GM12878 (cell line): ENCODE results near the gene OR2AT4. TPM values are rescaled to one million over a fixed set of nuclear protein-coding genes. Genes with fewer than 3 reads are reported as not detected.

Experiments used
- ATAC-seq: fragments of 200-7000 bp; cut with Tn5 transposase; 3 replicates; pipeline ENCODE4 v1.9.1; 2020; ENCODE audit warnings: mild to moderate bottlenecking, moderate library complexity
- BruUV-seq: library from RNA; stranded (reverse); fragments of 400-500 nt; replicated peaks from 2 replicates; lab custom pipeline; 2021; lab: Mats Ljungman, UMichigan
- CTCF ChIA-PET: fragments of 300-600 bp; sonication (Branson Sonifier 250); formaldehyde crosslinking; extraction: SDS; loops from one replicate; lab custom pipeline; 2021; ENCODE audit warnings: inconsistent platforms; lab: Yijun Ruan, JAX
- POLR2A ChIA-PET: fragments of 350-600 bp; formaldehyde crosslinking; extraction: SDS; loops from one replicate; lab custom pipeline; 2021; ENCODE audit warnings: inconsistent platforms; lab: Charles Lee
- RAD21 ChIA-PET: fragments of 300-600 bp; sonication (Branson Sonifier 250); formaldehyde crosslinking; loops from one replicate; lab custom pipeline; 2023; ENCODE audit warnings: antibody characterized with exemption; ENCODE audit not compliant: unreplicated experiment; lab: Charles Lee
- SMC1A ChIA-PET: fragments of 300-600 bp; sonication (Branson Sonifier 250); formaldehyde crosslinking; loops from one replicate; lab custom pipeline; 2023; ENCODE audit not compliant: unreplicated experiment, uncharacterized antibody; lab: Charles Lee
- DNase-seq: peaks from one replicate; pipeline ENCODE4 v3.0.0-alpha.2; 2011; ENCODE audit warnings: low read depth, low spot score
- FAIRE-seq: peaks from 3 replicates; lab custom pipeline; 2011; peaks lifted over from hg19 to GRCh38; lab: Jason Lieb, UNC
- H2AFZ ChIP-seq: 2 replicates; pipeline ENCODE4 v1.6.0; 2011; ENCODE audit warnings: low read depth, low read length, control low read depth; ENCODE audit not compliant: control insufficient read depth
- H3K27ac ChIP-seq: 2 replicates; pipeline ENCODE4 v1.5.1; 2011; ENCODE audit warnings: control low read depth; ENCODE audit not compliant: control insufficient read depth, insufficient read depth
- H3K27me3 ChIP-seq, 2 experiments: replicated peaks in 1 of 2; 2 replicates each; pipeline versions ENCODE4 v1.6.0 to v1.6.1; 2011; ENCODE audit warnings: low read length in 1 of 2; ENCODE audit not compliant: control insufficient read depth in 2 of 2, insufficient read depth in 2 of 2
- H3K36me3 ChIP-seq, 2 experiments: 2 replicates each; pipeline ENCODE4 v1.5.1; 2011; ENCODE audit warnings: low read length in 1 of 2; ENCODE audit not compliant: control insufficient read depth in 2 of 2, insufficient read depth in 2 of 2
- H3K4me1 ChIP-seq: 2 replicates; pipeline ENCODE4 v1.6.1; 2011; ENCODE audit warnings: mild to moderate bottlenecking, low read length, moderate library complexity, mixed read lengths; ENCODE audit not compliant: control insufficient read depth, insufficient read depth
- H3K4me2 ChIP-seq: 2 replicates; pipeline ENCODE4 v1.6.0; 2011; ENCODE audit warnings: control low read depth; ENCODE audit not compliant: control insufficient read depth, insufficient read depth
- H3K4me3 ChIP-seq: fragments of 200-600 bp; sonication (generic); 2 replicates; pipeline ENCODE4 v1.5.1; 2016
- H3K79me2 ChIP-seq: 2 replicates; pipeline ENCODE4 v1.6.0; 2011; ENCODE audit warnings: low read length; ENCODE audit not compliant: control insufficient read depth, insufficient read depth
- H3K9ac ChIP-seq: 2 replicates; pipeline ENCODE4 v1.8.0; 2011; ENCODE audit warnings: low read length, control low read depth, mixed read lengths; ENCODE audit not compliant: control insufficient read depth, insufficient read depth
- H3K9me3 ChIP-seq: replicated peaks from 3 replicates; pipeline ENCODE4 v1.5.1; 2011; ENCODE audit warnings: mild to moderate bottlenecking, low read length; ENCODE audit not compliant: control insufficient read depth, insufficient read depth
- H4K20me1 ChIP-seq: 2 replicates; pipeline ENCODE4 v1.6.0; 2011; ENCODE audit not compliant: control insufficient read depth, insufficient read depth
- ELK1 ChIP-seq: IDR thresholded peaks from 2 replicates; pipeline ENCODE4 v1.6.1; 2012; ENCODE audit warnings: low read depth, low read length, improper control_type of control experiment
- FOXK2 ChIP-seq: fragments of 450-650 bp; IDR thresholded peaks from 2 replicates; pipeline ENCODE4 v1.6.1; 2017; ENCODE audit warnings: mild to moderate bottlenecking, moderate library complexity
- GATAD2B ChIP-seq: fragments of 450-650 bp; conservative IDR thresholded peaks from 2 replicates; pipeline ENCODE4 v1.6.1; 2017; ENCODE audit warnings: low read depth, mild to moderate bottlenecking, moderate library complexity
- MEF2B ChIP-seq: fragments of 450-650 bp; IDR thresholded peaks from 2 replicates; pipeline ENCODE4 v1.6.1; 2018; ENCODE audit warnings: mild to moderate bottlenecking, moderate library complexity; ENCODE audit not compliant: partially characterized antibody, poor library complexity, severe bottlenecking
- NFIC ChIP-seq: IDR thresholded peaks from 2 replicates; pipeline ENCODE4 v1.6.1; 2012; ENCODE audit warnings: low read depth, mild to moderate bottlenecking, inconsistent platforms, low read length, moderate library complexity
- ZNF622 ChIP-seq: fragments of 450-650 bp; IDR thresholded peaks from 2 replicates; pipeline ENCODE4 v1.6.1; 2017; ENCODE audit warnings: mild to moderate bottlenecking, inconsistent platforms
- WGBS: methylation state at CpG from one replicate; pipeline ENCODE4 v1.1.6; 2016; ENCODE audit warnings: low lambda C conversion rate; ENCODE audit not compliant: insufficient replicate concordance, insufficient coverage; ENCODE audit errors: missing lambda C conversion rate; 5-methylcytosine and 5-hydroxymethylcytosine counted together
- in situ Hi-C: fragments of 300-500 bp; cut with MboI; formaldehyde crosslinking; loops from 9 replicates; pipeline ENCODE4 v1.14.3; 2018; ENCODE audit warnings: mixed read lengths
- intact Hi-C: fragments of 100-400 bp; cut with micrococcal nuclease; formaldehyde crosslinking; loops from one replicate; pipeline ENCODE4 v1.14.2; 2022; ENCODE audit not compliant: unreplicated experiment
- polyA plus RNA-seq, 11 experiments: library from polyadenylated mRNA; depleted of rRNA in 4 of 11; unstranded in 6 of 11; stranded (reverse) in 5 of 11; fragments of >200 nt; fragmentation: Nextera tagmentation in 4 of 11; fragmentation: Illumina TruSeq in 1 of 11; extraction: Ambion mirVana in 4 of 11; extraction: Trizol in 1 of 11; gene quantifications; 1 replicate in 1 of 11; 2 replicates in 10 of 11; pipeline versions ENCODE4 v1.2.1 to v1.2.3, GENCODE V29; 2011 to 2016; ENCODE audit warnings: inconsistent platforms in 2 of 11, missing spikeins in 2 of 11, low read depth in 1 of 11
- total RNA-seq, 4 experiments: library from RNA; depleted of rRNA in 3 of 4; stranded (reverse); fragments of >200 nt in 3 of 4; fragmentation: Illumina TruSeq in 1 of 4; extraction: Trizol in 1 of 4; gene quantifications; 2 replicates each; pipeline versions ENCODE4 v1.2.1 to v1.2.3, GENCODE V29; 2013 to 2021

Gene OR2AT4
- total and polyA plus RNA-seq, 10 of the 15 experiments (the other 5 are each of a cell fraction or from before 2014, with no cell fraction given), result 0.01 TPM; not detected in 9

GRCh38 chr11:75135651-75136050, 39.0 kb upstream of the OR2AT4 start:
- no peak for DNase-seq
- ChIA-PET POLR2A (no interaction called here), SMC1A (no interaction called here), RAD21 (no interaction called here), CTCF (interaction anchor here (1.6 to 2.9 kb wide), 2 partner anchors 11 to 69 kb away, joined by 11 read pairs; no protein-coding TSS in a partner anchor)
- Histone ChIP-seq H3K27ac (no peak overlapping the region), H3K4me3 (no peak overlapping the region), H3K9ac (no peak overlapping the region), H3K4me1 (peaks cover 5% of the 10 kb centered on the region), H2AFZ (no peak overlapping the region), H3K4me2 (no peak overlapping the region), H4K20me1 (no peaks in the 10 kb centered on the region), H3K36me3 (no peaks in the 10 kb centered on the region), H3K27me3 (no peaks in the 10 kb centered on the region; a peak in 1 of 4 replicates), H3K9me3 (no peaks in the 10 kb centered on the region), H3K79me2 (no peaks in the 10 kb centered on the region)
- WGBS, result 0% methylated on average over 1 of the region's 1 CpG
- intact Hi-C loops, result no loop called here
- in situ Hi-C loops, result no loop called here
- BruUV-seq, result no TSS peak
- no peak for FAIRE-seq
- TF ChIP-seq ZNF622 (no peak), MEF2B (no peak), FOXK2 (no peak), ELK1 (no peak), GATAD2B (no peak)
- no peak for ATAC-seq

GRCh38 chr11:75135021-75135650, 38.5 kb upstream of the OR2AT4 start:
- no peaks in the 10 kb centered on the region for H3K9me3 ChIP-seq
- intact Hi-C loops, result no loop called here
- no TSS peak for BruUV-seq
- no peaks in the 10 kb centered on the region for H4K20me1 ChIP-seq
- TF ChIP-seq NFIC, result no peak
- TF ChIP-seq, all 136 proteins: peak for 0
- Histone ChIP-seq H3K4me3 (no peak overlapping the region), H3K9ac (no peak overlapping the region), H3K27me3 (no peaks in the 10 kb centered on the region; a peak in 1 of 4 replicates), H3K36me3 (no peaks in the 10 kb centered on the region), H3K4me1 (0 out of 2 replicates have a peak, but pooled peaks cover under 1% of the 10 kb centered on the region), H3K4me2 (no peak overlapping the region), H2AFZ (no peak overlapping the region), H3K27ac (no peak overlapping the region), H3K79me2 (no peaks in the 10 kb centered on the region)
- ATAC-seq, result no peak
- ChIA-PET POLR2A (no interaction called here), RAD21 (no interaction called here), CTCF (interaction anchor here (0.9 to 2.9 kb wide), 3 partner anchors 11 to 104 kb away, joined by 3 to 11 read pairs (median 11); no protein-coding TSS in a partner anchor), SMC1A (interaction anchor here (0.9 kb wide), 1 partner anchor 113 kb away, joined by 3 read pairs; no protein-coding TSS in a partner anchor)
- WGBS, result 5% methylated on average over 5 of the region's 5 CpGs
- FAIRE-seq, result no peak
- in situ Hi-C loops, result no loop called here
- no peak for DNase-seq
